Measurements from ENCODE around the gene LARGE1. TPM values are rescaled to one million over a fixed set of nuclear protein-coding genes. Genes with fewer than 3 reads are reported as not detected.

Gene LARGE1
- total and polyA plus RNA-seq, 8 donors: 4.1 to 29.3 (median 13.7) TPM

- DNase-seq (no peak), FAIRE-seq (no peak), ATAC-seq (peak in 1 of 4 donors; percentile 67)
- Histone ChIP-seq H3K4me3 (no peak overlapping the region), H3K27me3 (no peaks in the 10 kb centered on the region), H3K36me3 (no peaks in the 10 kb centered on the region), H3K4me1 (no peaks in the 10 kb centered on the region), H3K9me3 (no peaks in the 10 kb centered on the region), H3K27ac (no peak overlapping the region)
- intact Hi-C loops (cut with DNase I): no loop called here
- no peak for TF ChIP-seq CTCF (IDR thresholded peaks at IDR 0.05)
- 85 to 86% methylated on average over 6 of the region's 6 CpGs for whole genome bisulfite sequencing, 2 donors
These were observed 11.2 kb downstream of the LARGE1 start for GRCh38 chr22:33909075-33909458.

DNA sequence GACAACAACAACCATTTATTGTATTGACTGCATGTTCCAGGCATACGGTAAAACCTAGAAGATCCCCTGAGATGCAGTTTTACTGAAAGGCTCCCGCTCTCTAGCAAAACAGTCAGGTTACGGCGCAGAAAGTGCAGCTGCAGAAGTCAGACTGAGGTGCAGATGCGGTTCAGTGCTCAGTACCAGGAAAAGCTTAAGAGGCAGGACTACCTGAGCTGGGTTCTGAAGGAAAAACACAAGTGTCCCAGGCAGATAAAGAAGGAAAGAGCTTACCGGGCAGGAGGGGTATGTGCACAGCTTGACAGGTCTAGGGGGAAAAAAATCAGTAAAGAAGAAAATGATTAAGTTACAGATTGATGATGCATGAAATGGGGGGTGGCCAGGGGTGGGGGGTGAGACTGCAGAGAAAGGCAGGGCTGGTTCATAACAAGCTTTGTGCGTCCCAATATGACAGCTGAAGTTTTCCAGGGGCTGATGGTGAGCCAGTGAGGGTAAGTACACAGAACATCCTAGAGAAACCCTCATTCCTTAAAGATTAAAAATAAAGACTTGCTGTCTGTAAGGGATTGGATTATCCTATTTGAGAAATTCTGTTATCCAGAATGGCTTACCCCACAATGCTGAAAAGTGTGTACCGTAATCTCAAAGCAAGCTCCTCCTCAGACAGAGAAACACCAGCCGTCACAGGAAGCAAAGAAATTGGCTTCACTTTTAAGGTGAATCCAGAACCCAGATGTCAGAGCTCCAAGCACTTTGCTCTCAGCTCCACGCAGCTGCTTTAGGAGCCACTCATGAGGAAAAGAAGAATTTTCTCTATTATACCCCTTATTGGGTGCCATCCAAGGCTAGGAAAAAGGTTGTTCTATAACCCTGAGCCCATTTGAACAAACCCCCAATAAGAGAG is 11.9 kb downstream of the LARGE1 start:
- no peak for FAIRE-seq
- Histone ChIP-seq H3K4me3 (no peak overlapping the region), H3K4me1 (no peaks in the 10 kb centered on the region), H3K9me3 (no peaks in the 10 kb centered on the region), H3K36me3 (no peaks in the 10 kb centered on the region), H3K27ac (no peak overlapping the region), H3K27me3 (no peaks in the 10 kb centered on the region)
- intact Hi-C loops (cut with DNase I): no loop called here
- no peak for ATAC-seq
- WGBS, 2 donors: 90 to 94% methylated on average over 10 of the region's 10 CpGs
- no peak for DNase-seq
- TF ChIP-seq CTCF (IDR thresholded peaks at IDR 0.05): no peak

DNA sequence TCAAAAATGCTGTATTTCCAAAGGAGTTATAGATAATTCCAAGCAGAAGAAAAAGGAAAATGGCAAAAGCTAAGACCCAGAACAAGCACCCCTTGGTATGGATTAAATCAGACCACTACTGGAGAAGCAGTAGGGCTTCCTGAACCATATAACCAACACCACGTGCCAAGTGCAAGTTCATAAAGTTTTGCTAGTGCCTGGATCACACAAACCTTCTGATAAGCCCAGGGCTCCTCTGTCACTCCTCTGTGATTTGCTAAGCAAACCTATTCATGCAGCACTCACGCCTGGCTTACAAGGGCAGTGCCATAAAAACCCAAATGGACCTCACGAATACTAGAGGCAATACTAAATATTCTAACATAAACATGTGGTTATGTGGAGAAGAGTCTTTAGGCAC is 13.3 kb downstream of the LARGE1 start:
- H3K36me3 ChIP-seq: no peaks in the 10 kb centered on the region
- 56 to 70% methylated on average over 3 of the region's 3 CpGs for WGBS, 2 donors
- H3K27ac ChIP-seq: no peak overlapping the region
- no peak for ATAC-seq
- intact Hi-C loops (cut with DNase I): no loop called here
- H3K4me1 ChIP-seq: no peaks in the 10 kb centered on the region
- no peak for FAIRE-seq
- TF ChIP-seq CTCF (IDR thresholded peaks at IDR 0.05): no peak
- DNase-seq: no peak
- H3K27me3 ChIP-seq: no peaks in the 10 kb centered on the region
- H3K4me3 ChIP-seq: no peak overlapping the region
- H3K9me3 ChIP-seq: no peaks in the 10 kb centered on the region

DNA sequence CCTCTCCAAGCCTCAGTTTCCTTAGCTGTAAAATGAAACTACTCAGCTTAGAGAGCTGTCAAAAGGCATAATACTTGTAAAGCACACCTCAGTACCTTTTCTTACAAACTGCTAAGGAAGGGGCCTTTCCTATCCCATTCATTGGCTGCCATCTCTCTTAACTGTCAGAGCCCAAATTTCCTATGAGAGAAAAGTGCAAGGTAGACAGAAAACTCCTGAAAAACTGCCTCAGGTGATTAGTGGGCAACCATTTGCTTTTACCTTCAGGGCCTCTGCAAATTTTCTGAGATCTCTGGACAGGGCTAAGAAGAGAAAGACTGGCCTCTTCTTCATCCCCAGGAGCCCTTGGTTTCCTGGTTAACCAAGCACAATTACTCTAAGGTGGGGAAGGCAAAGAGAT is 13.8 kb downstream of the LARGE1 start:
- TF ChIP-seq CTCF (IDR thresholded peaks at IDR 0.05): no peak
- DNase-seq (no peak), ATAC-seq (no peak), FAIRE-seq (no peak)
- H3K27me3 ChIP-seq: no peaks in the 10 kb centered on the region
- intact Hi-C loops (cut with DNase I): no loop called here
- no peaks in the 10 kb centered on the region for H3K9me3 ChIP-seq
- no peaks in the 10 kb centered on the region for H3K36me3 ChIP-seq
- no peak overlapping the region for H3K27ac ChIP-seq
- no peak overlapping the region for H3K4me3 ChIP-seq
- no peaks in the 10 kb centered on the region for H3K4me1 ChIP-seq

DNA sequence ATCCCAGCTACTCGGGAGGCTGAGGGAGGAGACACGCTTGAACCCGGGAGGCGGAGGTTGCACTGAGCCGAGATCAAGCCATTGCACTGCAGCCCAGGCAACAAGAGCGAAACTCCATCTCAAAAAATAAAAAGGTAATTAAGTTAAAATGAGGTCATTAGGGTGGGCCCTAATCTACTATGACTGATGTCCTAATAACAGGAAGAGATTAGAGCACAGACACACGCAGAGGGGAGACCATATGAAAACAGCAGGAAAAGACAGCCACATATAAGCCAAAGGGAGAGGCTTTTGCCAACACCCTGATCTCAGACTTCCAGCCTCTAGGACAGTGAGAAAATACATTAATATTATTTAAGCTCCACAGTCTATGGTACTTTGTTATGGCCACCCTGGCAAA is 17.3 kb downstream of the LARGE1 start:
- FAIRE-seq (no peak), ATAC-seq (no peak), DNase-seq (no peak)
- 92 to 95% methylated on average over 7 of the region's 7 CpGs for WGBS, 2 donors
- intact Hi-C loops (cut with DNase I): no loop called here
- H3K36me3 ChIP-seq: no peaks in the 10 kb centered on the region
- H3K27me3 ChIP-seq: no peaks in the 10 kb centered on the region
- no peak for TF ChIP-seq CTCF (IDR thresholded peaks at IDR 0.05)
- H3K27ac ChIP-seq: no peak overlapping the region
- H3K4me3 ChIP-seq: no peak overlapping the region
- no peaks in the 10 kb centered on the region for H3K9me3 ChIP-seq
- no peaks in the 10 kb centered on the region for H3K4me1 ChIP-seq
